ENCODE results near the gene GBGT1. TPM values are rescaled to one million over a fixed set of nuclear protein-coding genes. Genes with fewer than 3 reads are reported as not detected.

Gene GBGT1
- total and polyA plus RNA-seq, 2 donors (not counting 1 experiment from before 2014, with no cell fraction given) = 2.6 to 4.1 TPM

DNA sequence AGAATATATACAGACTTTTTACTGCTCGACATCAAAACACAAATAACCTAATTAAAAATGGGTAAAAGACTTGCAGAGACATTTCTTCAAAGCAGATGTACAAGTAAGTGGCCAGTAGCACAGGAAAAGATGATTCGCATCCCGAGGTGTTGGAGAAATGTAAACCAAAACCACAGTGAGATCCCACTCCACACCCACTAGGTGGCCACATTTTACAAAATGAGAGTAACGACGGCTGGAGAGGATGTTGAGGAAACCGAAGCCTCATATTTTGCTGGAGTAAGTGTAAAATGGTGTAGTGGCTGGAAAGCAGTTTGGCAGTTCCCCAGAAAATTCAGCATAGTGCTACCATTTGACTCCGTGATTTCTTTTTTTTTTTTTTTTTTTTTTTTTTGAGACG is 21.3 kb upstream of the GBGT1 start:
- Histone ChIP-seq H3K9ac (ENCODE audit: insufficient read depth, low read length) (no peak overlapping the region), H3K27ac (ENCODE audit: insufficient read depth, low read length) (no peak overlapping the region), H3K4me3 (replicated peaks in 1 of 4; ENCODE audit: control extremely low read depth in 1 of 4, insufficient read depth in 1 of 4, low read depth in 3 of 4, low read length in 4 of 4) (no peak overlapping the region), H4K20me1 (ENCODE audit: control insufficient read depth, extremely low read depth, insufficient read depth, low read length) (no peaks in the 10 kb centered on the region), H3K36me3 (ENCODE audit: control insufficient read depth, insufficient read depth, low read length) (no peaks in the 10 kb centered on the region), H3K79me2 (ENCODE audit: control insufficient read depth, insufficient read depth, low read length) (no peaks in the 10 kb centered on the region), H3K9me3 (ENCODE audit: control insufficient read depth, insufficient read depth, low read depth, low read length) (no peaks in the 10 kb centered on the region), H3K4me1 (ENCODE audit: control insufficient read depth, extremely low read depth, insufficient read depth, low read length) (no peaks in the 10 kb centered on the region), H3K4me2 (ENCODE audit: extremely low read depth, insufficient read depth, low read length) (no peak overlapping the region), H2AFZ (ENCODE audit: low read length) (no peak overlapping the region), H3K27me3 (ENCODE audit: control insufficient read depth, insufficient read depth, low read length) (peaks cover 17% of the 10 kb centered on the region)
- peak; percentile 59 to 72 for DNase-seq (ENCODE audit: low read depth in 2 of 2)
- TF ChIP-seq, protein P1, sequence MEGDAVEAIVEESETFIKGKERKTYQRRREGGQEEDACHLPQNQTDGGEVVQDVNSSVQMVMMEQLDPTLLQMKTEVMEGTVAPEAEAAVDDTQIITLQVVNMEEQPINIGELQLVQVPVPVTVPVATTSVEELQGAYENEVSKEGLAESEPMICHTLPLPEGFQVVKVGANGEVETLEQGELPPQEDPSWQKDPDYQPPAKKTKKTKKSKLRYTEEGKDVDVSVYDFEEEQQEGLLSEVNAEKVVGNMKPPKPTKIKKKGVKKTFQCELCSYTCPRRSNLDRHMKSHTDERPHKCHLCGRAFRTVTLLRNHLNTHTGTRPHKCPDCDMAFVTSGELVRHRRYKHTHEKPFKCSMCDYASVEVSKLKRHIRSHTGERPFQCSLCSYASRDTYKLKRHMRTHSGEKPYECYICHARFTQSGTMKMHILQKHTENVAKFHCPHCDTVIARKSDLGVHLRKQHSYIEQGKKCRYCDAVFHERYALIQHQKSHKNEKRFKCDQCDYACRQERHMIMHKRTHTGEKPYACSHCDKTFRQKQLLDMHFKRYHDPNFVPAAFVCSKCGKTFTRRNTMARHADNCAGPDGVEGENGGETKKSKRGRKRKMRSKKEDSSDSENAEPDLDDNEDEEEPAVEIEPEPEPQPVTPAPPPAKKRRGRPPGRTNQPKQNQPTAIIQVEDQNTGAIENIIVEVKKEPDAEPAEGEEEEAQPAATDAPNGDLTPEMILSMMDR (conservative IDR thresholded peaks at IDR 0.05 in 1 of 2, IDR thresholded peaks at IDR 0.05 in 1 of 2; ENCODE audit: low read depth in 1 of 2, low read length in 2 of 2) = peak; percentile 46 to 63
- no peak for TF ChIP-seq EZH2 (IDR thresholded peaks at IDR 0.05; ENCODE audit: low read length, missing control alignments)

GRCh38 chr9:133182151-133182550 is 18.4 kb upstream of the GBGT1 start:
- H3K9me3 ChIP-seq (ENCODE audit: control insufficient read depth, insufficient read depth, low read depth, low read length) = no peaks in the 10 kb centered on the region
- no peaks in the 10 kb centered on the region for H3K36me3 ChIP-seq (ENCODE audit: control insufficient read depth, insufficient read depth, low read length)
- no peaks in the 10 kb centered on the region for H4K20me1 ChIP-seq (ENCODE audit: control insufficient read depth, extremely low read depth, insufficient read depth, low read length)
- no peaks in the 10 kb centered on the region for H3K79me2 ChIP-seq (ENCODE audit: control insufficient read depth, insufficient read depth, low read length)
- peaks cover 15% of the 10 kb centered on the region for H3K27me3 ChIP-seq (ENCODE audit: control insufficient read depth, insufficient read depth, low read length)
- H2AFZ ChIP-seq (ENCODE audit: low read length) = no peak overlapping the region
- no peak for DNase-seq (ENCODE audit: low read depth in 2 of 2)
- H3K9ac ChIP-seq (ENCODE audit: insufficient read depth, low read length) = no peak overlapping the region
- no peak overlapping the region for H3K4me2 ChIP-seq (ENCODE audit: extremely low read depth, insufficient read depth, low read length)
- TF ChIP-seq, protein P1 (conservative IDR thresholded peaks at IDR 0.05 in 1 of 2, IDR thresholded peaks at IDR 0.05 in 1 of 2; ENCODE audit: low read depth in 1 of 2, low read length in 2 of 2) = no peak
- no peak for TF ChIP-seq EZH2 (IDR thresholded peaks at IDR 0.05; ENCODE audit: low read length, missing control alignments)
- H3K4me3 ChIP-seq (replicated peaks in 1 of 4; ENCODE audit: control extremely low read depth in 1 of 4, insufficient read depth in 1 of 4, low read depth in 3 of 4, low read length in 4 of 4) = no peak overlapping the region
- no peaks in the 10 kb centered on the region for H3K4me1 ChIP-seq (ENCODE audit: control insufficient read depth, extremely low read depth, insufficient read depth, low read length)
- no peak overlapping the region for H3K27ac ChIP-seq (ENCODE audit: insufficient read depth, low read length)

GRCh38 chr9:133181561-133181960 is 17.8 kb upstream of the GBGT1 start:
- no peak for DNase-seq (ENCODE audit: low read depth in 2 of 2)
- Histone ChIP-seq H3K9me3 (ENCODE audit: control insufficient read depth, insufficient read depth, low read depth, low read length) (no peaks in the 10 kb centered on the region), H3K4me2 (ENCODE audit: extremely low read depth, insufficient read depth, low read length) (no peak overlapping the region), H4K20me1 (ENCODE audit: control insufficient read depth, extremely low read depth, insufficient read depth, low read length) (no peaks in the 10 kb centered on the region), H3K79me2 (ENCODE audit: control insufficient read depth, insufficient read depth, low read length) (no peaks in the 10 kb centered on the region), H3K4me3 (replicated peaks in 1 of 4; ENCODE audit: control extremely low read depth in 1 of 4, insufficient read depth in 1 of 4, low read depth in 3 of 4, low read length in 4 of 4) (no peak overlapping the region), H3K9ac (ENCODE audit: insufficient read depth, low read length) (no peak overlapping the region), H3K27ac (ENCODE audit: insufficient read depth, low read length) (no peak overlapping the region), H3K4me1 (ENCODE audit: control insufficient read depth, extremely low read depth, insufficient read depth, low read length) (no peaks in the 10 kb centered on the region), H3K36me3 (ENCODE audit: control insufficient read depth, insufficient read depth, low read length) (no peaks in the 10 kb centered on the region), H3K27me3 (ENCODE audit: control insufficient read depth, insufficient read depth, low read length) (peaks cover 12% of the 10 kb centered on the region), H2AFZ (ENCODE audit: low read length) (no peak overlapping the region)
- TF ChIP-seq, protein P1 (conservative IDR thresholded peaks at IDR 0.05 in 1 of 2, IDR thresholded peaks at IDR 0.05 in 1 of 2; ENCODE audit: low read depth in 1 of 2, low read length in 2 of 2) = no peak
- no peak for TF ChIP-seq EZH2 (IDR thresholded peaks at IDR 0.05; ENCODE audit: low read length, missing control alignments)

All from fibroblast of lung (primary cell).